Measurements from ENCODE around the gene RNH1. TPM values are rescaled to one million over a fixed set of nuclear protein-coding genes. Genes with fewer than 3 reads are reported as not detected.

The RNH1 gene
- total RNA-seq, 1 donor from 2014 or later, result 152 TPM

DNA sequence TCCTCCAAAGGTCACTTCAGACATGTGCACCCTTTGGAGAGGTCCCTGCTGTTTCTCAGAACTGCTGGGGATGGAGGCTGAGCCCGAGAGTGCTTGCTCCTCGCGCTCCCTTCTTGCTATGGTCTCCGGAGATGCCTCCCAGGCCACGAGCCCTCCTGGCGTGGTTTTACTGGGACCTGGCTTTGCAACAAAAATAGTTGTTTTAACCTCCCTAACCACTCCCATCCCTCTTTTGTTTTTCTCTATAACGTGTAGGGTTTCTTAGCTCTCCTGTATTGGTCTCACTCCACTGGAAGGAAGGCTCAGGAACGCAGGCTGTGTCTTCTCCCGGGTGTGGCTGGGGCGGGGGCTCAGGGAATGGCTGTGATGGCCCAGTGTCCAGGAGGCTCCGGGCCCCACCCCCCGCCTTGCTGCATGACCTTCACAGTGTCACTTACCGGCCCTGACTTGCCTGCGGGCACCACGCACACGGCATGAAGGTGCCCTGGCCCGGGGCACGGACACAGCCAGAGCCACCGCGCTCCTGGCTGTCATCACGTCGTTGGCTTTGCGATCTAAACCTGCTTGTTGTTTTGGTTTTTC lies 51.4 kb downstream of the RNH1 start:
- no peak for ATAC-seq

DNA sequence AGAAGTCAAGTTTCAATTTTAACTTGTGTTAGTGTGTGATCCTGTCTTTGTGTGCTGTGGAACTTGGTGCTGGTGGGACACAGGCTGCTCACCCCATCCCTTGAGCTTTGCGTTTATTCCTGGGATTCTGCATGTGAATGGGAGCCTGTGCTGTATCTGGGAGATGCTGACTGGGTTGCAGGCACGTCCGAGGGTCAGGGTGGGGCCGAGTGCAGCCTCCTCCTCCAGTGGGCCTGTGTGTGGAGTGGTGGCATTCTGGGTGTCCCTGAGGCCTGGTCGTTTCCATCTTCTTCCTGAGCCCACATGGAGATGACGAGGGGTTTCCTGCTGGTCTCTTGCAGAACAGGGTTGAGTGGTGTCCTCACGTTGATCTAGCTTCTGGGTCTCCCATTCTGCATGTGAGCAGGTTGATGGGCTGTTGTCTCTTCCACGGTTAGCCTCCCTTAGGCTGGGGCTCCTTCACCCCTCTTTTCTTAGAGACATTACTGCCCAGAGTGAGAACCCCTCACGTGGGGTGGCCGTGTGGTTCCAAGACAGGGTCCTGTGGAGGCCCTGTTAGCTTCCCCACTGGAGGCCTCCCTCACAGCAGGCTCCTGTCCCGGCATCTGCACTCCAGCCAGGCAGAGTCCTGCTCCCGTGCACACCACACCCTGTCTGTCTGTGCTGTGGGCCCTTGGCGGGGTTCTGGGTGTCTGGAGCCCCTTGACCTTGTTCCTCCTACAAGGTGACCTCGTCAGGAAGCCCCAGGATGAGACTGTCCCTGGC lies 52.1 kb downstream of the RNH1 start:
- ATAC-seq, result no peak

DNA sequence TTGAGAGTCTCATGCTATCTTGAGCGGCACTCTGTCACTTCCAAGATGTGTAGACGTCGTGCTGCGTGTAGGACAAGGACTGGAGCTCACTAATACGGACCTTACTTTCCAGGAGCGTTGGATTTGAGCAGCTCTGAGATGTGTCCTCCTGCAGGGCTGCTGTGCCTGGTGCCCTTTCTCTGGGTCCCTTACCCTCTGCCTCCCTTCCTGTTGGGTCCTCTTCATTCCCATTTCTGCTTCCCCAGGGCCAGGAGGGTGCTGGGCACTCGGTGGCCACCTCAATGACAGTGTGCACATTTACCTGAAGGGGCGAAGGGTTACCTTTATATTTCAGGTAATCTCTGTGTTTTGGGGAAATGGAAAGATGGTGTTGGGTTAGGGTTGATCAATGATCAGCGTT lies 53.0 kb downstream of the RNH1 start:
- no peak for ATAC-seq

DNA sequence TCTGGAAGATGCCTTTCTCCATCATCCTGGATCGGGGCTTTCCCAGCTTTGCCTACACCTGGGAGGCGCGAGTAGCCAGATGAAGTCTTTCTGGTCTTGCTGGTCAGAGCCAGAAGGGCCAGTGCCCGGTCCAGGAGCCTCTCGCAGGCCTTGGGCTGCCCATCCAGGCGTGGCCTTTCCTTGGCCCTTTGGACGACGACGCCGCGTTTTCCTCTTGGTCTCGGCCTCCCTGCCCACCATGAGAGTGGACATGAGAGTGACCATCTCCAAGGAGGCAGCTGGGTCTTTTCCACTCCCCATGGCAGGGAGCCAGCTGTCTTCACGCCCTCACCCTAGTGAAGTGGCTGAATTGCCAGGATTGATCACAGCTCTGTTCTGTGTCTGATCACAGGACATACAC lies 53.5 kb downstream of the RNH1 start:
- no peak for ATAC-seq

- ATAC-seq, result no peak
Observed at GRCh38 chr11:452916-453527, 54.0 kb downstream of the RNH1 start.

GRCh38 chr11:452203-452744 lies 54.8 kb downstream of the RNH1 start:
- ATAC-seq, result no peak

DNA sequence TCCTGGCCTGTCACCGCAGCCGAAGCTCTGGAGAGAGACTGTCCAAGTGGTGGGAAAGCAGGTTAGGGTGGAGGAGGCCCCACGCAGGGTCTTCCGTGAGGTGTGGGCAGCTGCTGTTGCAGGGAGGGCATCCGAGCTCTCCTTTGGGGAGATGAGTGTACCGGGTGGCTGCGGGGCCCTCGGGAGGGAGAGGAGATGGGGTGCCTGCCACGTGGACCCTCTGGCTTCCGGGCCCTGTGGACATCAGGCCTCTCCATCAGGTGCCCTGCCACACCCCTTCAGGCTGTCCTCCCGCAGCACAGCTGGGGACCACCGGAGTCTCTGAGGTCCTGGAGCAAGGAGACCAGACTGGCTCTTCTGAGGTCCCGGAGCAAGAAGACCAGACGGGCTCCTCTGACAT lies 55.3 kb downstream of the RNH1 start:
- no peak for ATAC-seq

DNA sequence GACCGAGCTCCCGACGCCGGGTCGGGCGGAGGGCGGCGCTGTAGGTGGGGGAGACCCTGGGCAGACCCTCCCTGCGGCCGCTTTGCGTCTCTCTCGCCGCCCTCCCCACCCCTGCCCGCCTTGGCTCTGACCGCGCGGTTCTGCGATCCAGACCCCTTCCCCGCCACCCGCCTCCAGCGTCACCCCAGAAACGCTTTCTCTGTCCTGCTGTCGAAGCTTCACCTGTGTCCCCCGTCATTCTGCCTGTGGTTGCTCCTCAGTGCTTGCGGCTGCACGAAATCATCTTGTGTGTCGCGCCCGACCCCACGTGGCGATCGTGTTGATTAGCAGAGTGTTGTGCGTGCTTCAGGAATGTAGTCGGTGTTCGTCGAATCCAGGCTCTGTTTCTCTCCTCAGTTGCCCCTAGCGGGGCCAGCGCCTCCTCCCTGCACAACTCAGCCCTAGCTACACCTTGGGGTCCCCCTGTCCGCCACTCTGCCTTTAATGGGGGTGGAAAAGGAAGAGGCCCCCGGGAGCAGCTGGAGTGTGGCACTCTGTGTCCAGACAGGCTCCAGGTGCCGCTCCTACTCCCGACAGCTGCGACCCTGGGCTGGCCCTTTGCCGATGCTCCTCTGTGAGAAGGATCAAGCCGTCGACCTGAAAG lies 56.1 kb downstream of the RNH1 start:
- ATAC-seq, result peak; percentile 41

DNA sequence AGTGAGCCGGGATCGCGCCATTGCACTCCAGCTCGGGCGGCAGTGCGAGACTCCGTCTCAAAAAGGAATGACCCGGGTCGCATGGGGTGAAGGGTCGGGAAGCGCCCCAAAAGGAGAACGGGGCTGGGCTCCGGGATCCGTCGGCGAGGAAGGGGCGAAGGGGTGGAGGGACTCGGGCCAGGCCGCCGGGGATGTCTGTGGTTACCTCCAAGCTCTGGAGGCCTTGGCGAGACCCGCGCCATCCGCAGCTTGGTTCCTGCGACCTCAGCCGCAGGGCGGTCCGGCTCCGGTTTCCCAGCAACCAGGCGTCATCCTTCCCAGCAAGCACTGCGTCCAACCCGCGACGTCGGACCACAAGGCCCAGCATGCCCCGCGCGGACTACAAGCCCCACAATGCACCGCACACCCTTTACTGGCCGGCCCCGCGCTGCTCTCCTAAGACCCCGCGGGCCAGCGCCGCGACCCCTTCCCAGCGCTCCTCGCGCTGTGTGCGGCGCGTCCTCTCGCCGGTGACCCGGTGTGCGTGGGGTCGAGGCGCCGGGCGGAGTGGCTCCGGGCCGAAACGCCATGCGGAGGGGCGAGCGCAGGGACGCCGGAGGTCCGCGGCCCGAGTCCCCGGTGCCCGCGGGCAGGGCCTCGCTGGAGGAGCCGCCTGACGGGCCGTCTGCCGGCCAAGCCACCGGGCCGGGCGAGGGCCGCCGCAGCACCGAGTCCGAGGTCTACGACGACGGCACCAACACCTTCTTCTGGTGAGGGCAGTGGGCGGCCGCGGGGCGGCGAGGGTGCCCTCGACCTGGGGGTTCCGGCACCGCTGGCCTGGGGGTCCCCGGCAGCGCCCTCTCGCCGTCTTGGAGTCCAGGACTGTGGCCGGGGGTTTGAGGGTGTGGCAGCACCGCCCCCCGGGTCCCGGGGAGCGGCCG lies 56.9 kb downstream of the RNH1 start, which contains the start of gene PTDSS2:
Gene PTDSS2, plus strand, starts transcription at position 391 of the 920 bp plus-strand sequence. Its CDS starts 177 bp downstream, at position 568.
- ATAC-seq, result peak; percentile 86

DNA sequence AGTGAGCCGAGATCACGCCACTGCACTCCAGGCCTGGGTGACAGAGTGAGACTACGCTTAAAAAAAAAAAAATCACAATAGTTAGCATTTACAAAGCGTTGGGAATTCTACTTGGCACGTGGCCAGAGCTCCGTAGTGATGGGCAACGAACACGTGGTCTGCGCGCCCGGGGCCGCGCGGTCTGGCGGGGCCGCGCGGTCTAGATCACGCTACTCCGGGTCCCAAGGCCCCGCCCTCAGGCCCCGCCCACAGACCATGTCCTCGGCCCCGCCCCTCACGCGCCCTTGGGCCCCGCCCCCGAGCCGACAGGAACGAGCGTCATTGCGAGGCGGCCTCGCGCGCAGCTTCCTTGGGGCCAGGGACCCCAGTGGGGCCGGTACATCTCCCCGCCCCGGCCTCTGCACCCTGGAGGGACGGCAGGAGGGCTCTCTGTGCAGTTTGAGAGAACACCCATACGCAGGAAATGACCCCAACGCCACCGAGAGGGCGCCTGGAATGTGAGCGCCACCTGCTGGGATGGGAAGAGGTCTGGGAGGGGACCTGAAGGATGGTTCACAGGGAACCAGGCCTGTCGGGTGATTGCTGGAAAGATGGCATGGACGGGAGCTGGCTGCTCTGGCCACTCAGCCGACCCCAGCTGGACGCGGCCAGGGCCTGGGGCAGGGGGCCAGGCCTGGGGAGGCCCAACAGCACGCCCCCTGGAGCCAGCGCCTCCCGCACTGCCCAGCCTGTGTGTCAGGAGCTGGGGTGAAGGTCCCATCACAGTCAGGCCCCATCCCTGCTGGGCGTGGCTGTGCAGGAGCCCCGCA lies 58.9 kb downstream of the RNH1 start:
- peak; percentile 86 for ATAC-seq

- ATAC-seq, result peak; percentile 30
Observed at GRCh38 chr11:446891-447290, 60.2 kb downstream of the RNH1 start.

GRCh38 chr11:445765-446588 lies 61.1 kb downstream of the RNH1 start:
- no peak for ATAC-seq

Other genes starting within 250 kb of the RNH1 start
- 0.12 TPM for gene NLRP6, start 228.8 kb downstream of the RNH1 start, total RNA-seq
- gene PGGHG, start 218.1 kb downstream of the RNH1 start, total RNA-seq, result 2.4 TPM
- gene IFITM5, start 207.7 kb downstream of the RNH1 start, total RNA-seq, result not detected
- gene IFITM2, start 199.4 kb downstream of the RNH1 start, total RNA-seq, result 94.0 TPM
- gene IFITM1, start 193.2 kb downstream of the RNH1 start, total RNA-seq, result 59.8 TPM
- 180 TPM for gene IFITM3, start 186.4 kb downstream of the RNH1 start, total RNA-seq
- gene B4GALNT4, start 137.7 kb downstream of the RNH1 start, total RNA-seq, result 0.32 TPM
- 359 TPM for gene PKP3, start 113.0 kb downstream of the RNH1 start, total RNA-seq
- gene SIGIRR, start 92.2 kb downstream of the RNH1 start, total RNA-seq, result 15.4 TPM
- gene ANO9, start 65.2 kb downstream of the RNH1 start, total RNA-seq, result 12.8 TPM
- gene PTDSS2, start 57.0 kb downstream of the RNH1 start, total RNA-seq, result 12.0 TPM
- 118 TPM for gene HRAS, start 28.3 kb upstream of the RNH1 start, total RNA-seq
- gene LRRC56, start 30.3 kb upstream of the RNH1 start, total RNA-seq, result 1.3 TPM
- gene LMNTD2, start 53.5 kb upstream of the RNH1 start, total RNA-seq, result 3.0 TPM
- gene RASSF7, start 53.7 kb upstream of the RNH1 start, total RNA-seq, result 19.6 TPM
- gene PHRF1, start 69.2 kb upstream of the RNH1 start, total RNA-seq, result 17.6 TPM
- gene IRF7, start 108.7 kb upstream of the RNH1 start, total RNA-seq, result 19.5 TPM
- not detected for gene CDHR5, start 117.7 kb upstream of the RNH1 start, total RNA-seq
- gene SCT, start 119.9 kb upstream of the RNH1 start, total RNA-seq, result not detected
- gene DRD4, start 130.0 kb upstream of the RNH1 start, total RNA-seq, result 0.16 TPM
- gene DEAF1, start 188.0 kb upstream of the RNH1 start, total RNA-seq, result 23.8 TPM
- gene TMEM80, start 188.6 kb upstream of the RNH1 start, total RNA-seq, result 15.7 TPM
- 259 TPM for gene EPS8L2, start 199.0 kb upstream of the RNH1 start, total RNA-seq
- gene TALDO1, start 240.2 kb upstream of the RNH1 start, total RNA-seq, result 263 TPM

All from esophagus mucosa (tissue), 1 donor.